LNCaP clone FGC (cell line): Measurements from ENCODE around the gene SHKBP1.
A peak's percentile ranks its signal among the peaks of the same experiment; 100 is the strongest.

Experiments
- DNase-seq: peaks from one replicate; pipeline ENCODE4 v3.0.0-alpha.2; 2011; ENCODE audit warnings: low read depth
- H3K4me3 ChIP-seq: 2 replicates; pipeline ENCODE4 v1.5.1; 2011; ENCODE audit warnings: mild to moderate bottlenecking, low read depth, low read length, control low read depth
- CTCF ChIP-seq: IDR thresholded peaks from 2 replicates; pipeline ENCODE4 v1.5.1; 2012; ENCODE audit warnings: mild to moderate bottlenecking; ENCODE audit not compliant: control insufficient read depth, insufficient read depth; ENCODE audit errors: extremely low read depth

Gene SHKBP1

GRCh38 chr19:40608240-40608621 lies 31.6 kb downstream of the SHKBP1 start:
- TF ChIP-seq CTCF = no peak
- no peak overlapping the region for H3K4me3 ChIP-seq
- no peak for DNase-seq

GRCh38 chr19:40608957-40609356 lies 32.3 kb downstream of the SHKBP1 start:
- TF ChIP-seq CTCF = no peak
- no peak for DNase-seq
- H3K4me3 ChIP-seq = peak overlapping the region; percentile 64

- DNase-seq = peak; percentile 74
- peak overlapping the region; percentile 64 for H3K4me3 ChIP-seq
These were observed 33.1 kb downstream of the SHKBP1 start for GRCh38 chr19:40609561-40610395.

GRCh38 chr19:40610396-40611064 lies 33.9 kb downstream of the SHKBP1 start:
- no peak for DNase-seq
- TF ChIP-seq CTCF = no peak
- peak overlapping the region; percentile 64 for H3K4me3 ChIP-seq

More at GRCh38 chr19:40609561-40610395, 33.1 kb downstream of the SHKBP1 start:
- no peak for TF ChIP-seq CTCF

- DNase-seq = no peak
- peak overlapping the region; percentile 64 for H3K4me3 ChIP-seq
- no peak for TF ChIP-seq CTCF
These were observed 34.4 kb downstream of the SHKBP1 start for GRCh38 chr19:40611096-40611495.

GRCh38 chr19:40611900-40612698 lies 35.4 kb downstream of the SHKBP1 start:
- H3K4me3 ChIP-seq = no peak overlapping the region
- no peak for TF ChIP-seq CTCF
- DNase-seq = no peak
